ENCODE results near the gene FOXP1. TPM values are rescaled to one million over a fixed set of nuclear protein-coding genes. Genes with fewer than 3 reads are reported as not detected.

FOXP1 gene
- total and polyA plus RNA-seq, 2 of the 13 experiments (the other 11 are each of a cell fraction or from before 2014, with no cell fraction given): 40.4 to 59.0 TPM

GRCh38 chr3:71135373-71136088 lies 448.0 kb downstream of the FOXP1 start:
- no peak for FAIRE-seq
- H3K9me3 ChIP-seq (ENCODE audit: low read length): no peaks in the 10 kb centered on the region
- ChIA-PET CTCF (ENCODE audit: low intra/inter-chr PET ratio, low total read pairs) (no interaction called here), POLR2A (interaction anchor here (0.5 to 1.7 kb wide), 7 partner anchors 17 to 110 kb away, joined by 3 to 6 read pairs (median 4); no protein-coding TSS in a partner anchor)
- no peaks in the 10 kb centered on the region for H3K27me3 ChIP-seq (ENCODE audit: control insufficient read depth in 1 of 2, insufficient read depth in 2 of 2, low read length in 2 of 2)
- peak; percentile 49 for DNase-seq (ENCODE audit: low spot score)
- intact Hi-C loops (cut with micrococcal nuclease; ENCODE audit: unreplicated experiment): loop anchor here (1.0 kb wide), 1 partner anchor 48 kb away; no protein-coding TSS in a partner anchor
- H3K4me1 ChIP-seq (ENCODE audit: insufficient read depth, low read length): peaks cover 62% of the 10 kb centered on the region
- peak overlapping the region; percentile 57 for H3K27ac ChIP-seq (ENCODE audit: extremely low read length, insufficient read depth, low read length)
- peak overlapping the region; percentile 51 for H3K4me2 ChIP-seq (ENCODE audit: low read depth, low read length)
- peak overlapping the region; percentile 28 for H3K9ac ChIP-seq (ENCODE audit: insufficient read depth, low read depth, low read length)
- in situ Hi-C loops (cut with HindIII; ENCODE audit: extremely low pct_ligation_motif_present, low pct_unique_long_range_greater_than_20kb): no loop called here
- no peaks in the 10 kb centered on the region for H4K20me1 ChIP-seq (ENCODE audit: insufficient read depth, low read length)
- BruUV-seq (replicated peaks): no TSS peak
- no peaks in the 10 kb centered on the region for H3K79me2 ChIP-seq (ENCODE audit: insufficient read depth, low read length)
- peak; percentile 93 for ATAC-seq
- 0 out of 5 replicates have a peak, but pooled peaks cover 0 to 3% of the 10 kb centered on the region in 2 experiments for H3K36me3 ChIP-seq (replicated peaks in 1 of 2; ENCODE audit: control insufficient read depth in 1 of 2, insufficient read depth in 2 of 2, low read length in 2 of 2)
- H2AFZ ChIP-seq (ENCODE audit: low read length): no peak overlapping the region
- no peak overlapping the region for H3K4me3 ChIP-seq (replicated peaks in 1 of 3; ENCODE audit: insufficient read depth in 1 of 3, low read depth in 2 of 3, low read length in 3 of 3)
- 36% methylated on average over 8 of the region's 8 CpGs for WGBS (ENCODE audit: low lambda C conversion rate)
- TF ChIP-seq, protein P1, sequence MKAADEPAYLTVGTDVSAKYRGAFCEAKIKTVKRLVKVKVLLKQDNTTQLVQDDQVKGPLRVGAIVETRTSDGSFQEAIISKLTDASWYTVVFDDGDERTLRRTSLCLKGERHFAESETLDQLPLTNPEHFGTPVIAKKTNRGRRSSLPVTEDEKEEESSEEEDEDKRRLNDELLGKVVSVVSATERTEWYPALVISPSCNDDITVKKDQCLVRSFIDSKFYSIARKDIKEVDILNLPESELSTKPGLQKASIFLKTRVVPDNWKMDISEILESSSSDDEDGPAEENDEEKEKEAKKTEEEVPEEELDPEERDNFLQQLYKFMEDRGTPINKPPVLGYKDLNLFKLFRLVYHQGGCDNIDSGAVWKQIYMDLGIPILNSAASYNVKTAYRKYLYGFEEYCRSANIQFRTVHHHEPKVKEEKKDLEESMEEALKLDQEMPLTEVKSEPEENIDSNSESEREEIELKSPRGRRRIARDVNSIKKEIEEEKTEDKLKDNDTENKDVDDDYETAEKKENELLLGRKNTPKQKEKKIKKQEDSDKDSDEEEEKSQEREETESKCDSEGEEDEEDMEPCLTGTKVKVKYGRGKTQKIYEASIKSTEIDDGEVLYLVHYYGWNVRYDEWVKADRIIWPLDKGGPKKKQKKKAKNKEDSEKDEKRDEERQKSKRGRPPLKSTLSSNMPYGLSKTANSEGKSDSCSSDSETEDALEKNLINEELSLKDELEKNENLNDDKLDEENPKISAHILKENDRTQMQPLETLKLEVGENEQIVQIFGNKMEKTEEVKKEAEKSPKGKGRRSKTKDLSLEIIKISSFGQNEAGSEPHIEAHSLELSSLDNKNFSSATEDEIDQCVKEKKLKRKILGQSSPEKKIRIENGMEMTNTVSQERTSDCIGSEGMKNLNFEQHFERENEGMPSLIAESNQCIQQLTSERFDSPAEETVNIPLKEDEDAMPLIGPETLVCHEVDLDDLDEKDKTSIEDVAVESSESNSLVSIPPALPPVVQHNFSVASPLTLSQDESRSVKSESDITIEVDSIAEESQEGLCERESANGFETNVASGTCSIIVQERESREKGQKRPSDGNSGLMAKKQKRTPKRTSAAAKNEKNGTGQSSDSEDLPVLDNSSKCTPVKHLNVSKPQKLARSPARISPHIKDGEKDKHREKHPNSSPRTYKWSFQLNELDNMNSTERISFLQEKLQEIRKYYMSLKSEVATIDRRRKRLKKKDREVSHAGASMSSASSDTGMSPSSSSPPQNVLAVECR (CRISPR knock-in tag; IDR thresholded peaks at IDR 0.05; ENCODE audit: borderline replicate concordance): peak; percentile 39; the same call in 1 of the 2 replicates
- TF ChIP-seq LCORL (IDR thresholded peaks at IDR 0.05): no peak
- TF ChIP-seq LCORL (CRISPR knock-in tag; IDR thresholded peaks at IDR 0.05): peak; percentile 83
- TF ChIP-seq, protein P2, sequence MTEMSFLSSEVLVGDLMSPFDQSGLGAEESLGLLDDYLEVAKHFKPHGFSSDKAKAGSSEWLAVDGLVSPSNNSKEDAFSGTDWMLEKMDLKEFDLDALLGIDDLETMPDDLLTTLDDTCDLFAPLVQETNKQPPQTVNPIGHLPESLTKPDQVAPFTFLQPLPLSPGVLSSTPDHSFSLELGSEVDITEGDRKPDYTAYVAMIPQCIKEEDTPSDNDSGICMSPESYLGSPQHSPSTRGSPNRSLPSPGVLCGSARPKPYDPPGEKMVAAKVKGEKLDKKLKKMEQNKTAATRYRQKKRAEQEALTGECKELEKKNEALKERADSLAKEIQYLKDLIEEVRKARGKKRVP (CRISPR knock-in tag; IDR thresholded peaks at IDR 0.05): peak in 1 of 2 experiments; percentile 38; a peak in 1 of 4 replicates
- TF ChIP-seq NAIF1 (CRISPR knock-in tag; IDR thresholded peaks at IDR 0.05; ENCODE audit: borderline replicate concordance): no peak
- TF ChIP-seq RNF219 (CRISPR knock-in tag; IDR thresholded peaks at IDR 0.05): 0 out of 2 replicates have a peak, but pooled peaks have one; percentile 53
- peak; percentile 52; the same call in 1 of the 2 replicates for TF ChIP-seq ZFX (CRISPR knock-in tag; IDR thresholded peaks at IDR 0.05; ENCODE audit: low read depth)
- no peak for TF ChIP-seq MZF1 (CRISPR knock-in tag; IDR thresholded peaks at IDR 0.05; ENCODE audit: borderline replicate concordance)
- no peak for TF ChIP-seq ARNT2 (CRISPR knock-in tag; IDR thresholded peaks at IDR 0.05; ENCODE audit: low read depth)
